Gastrocnemius medialis (tissue), 4 donors: ENCODE data around the gene SCD.

Experiments used
- POLR2A ChIP-seq, 2 donors: fragments of 450-650 bp; IDR thresholded peaks; one replicate each; pipeline ENCODE4 v1.6.1; 2017; ENCODE audit warnings: antibody characterized with exemption in 2 of 2, mild to moderate bottlenecking in 2 of 2, moderate library complexity in 2 of 2
- TF ChIP-seq, protein P1 (sequence below), 5 experiments: fragments of 450-650 bp in 3 of 5; fragments of 200-600 bp in 2 of 5; sonication (generic) in 2 of 5; IDR thresholded peaks in 4 of 5; conservative IDR thresholded peaks in 1 of 5; 1 replicate in 4 of 5; 2 replicates in 1 of 5; pipeline ENCODE4 v1.5.1; 2016 to 2019; ENCODE audit warnings: antibody characterized with exemption in 5 of 5, mild to moderate bottlenecking in 3 of 5, moderate library complexity in 3 of 5

- TF ChIP-seq, protein P1, sequence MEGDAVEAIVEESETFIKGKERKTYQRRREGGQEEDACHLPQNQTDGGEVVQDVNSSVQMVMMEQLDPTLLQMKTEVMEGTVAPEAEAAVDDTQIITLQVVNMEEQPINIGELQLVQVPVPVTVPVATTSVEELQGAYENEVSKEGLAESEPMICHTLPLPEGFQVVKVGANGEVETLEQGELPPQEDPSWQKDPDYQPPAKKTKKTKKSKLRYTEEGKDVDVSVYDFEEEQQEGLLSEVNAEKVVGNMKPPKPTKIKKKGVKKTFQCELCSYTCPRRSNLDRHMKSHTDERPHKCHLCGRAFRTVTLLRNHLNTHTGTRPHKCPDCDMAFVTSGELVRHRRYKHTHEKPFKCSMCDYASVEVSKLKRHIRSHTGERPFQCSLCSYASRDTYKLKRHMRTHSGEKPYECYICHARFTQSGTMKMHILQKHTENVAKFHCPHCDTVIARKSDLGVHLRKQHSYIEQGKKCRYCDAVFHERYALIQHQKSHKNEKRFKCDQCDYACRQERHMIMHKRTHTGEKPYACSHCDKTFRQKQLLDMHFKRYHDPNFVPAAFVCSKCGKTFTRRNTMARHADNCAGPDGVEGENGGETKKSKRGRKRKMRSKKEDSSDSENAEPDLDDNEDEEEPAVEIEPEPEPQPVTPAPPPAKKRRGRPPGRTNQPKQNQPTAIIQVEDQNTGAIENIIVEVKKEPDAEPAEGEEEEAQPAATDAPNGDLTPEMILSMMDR (IDR thresholded peaks at IDR 0.05 in 4 of 5, conservative IDR thresholded peaks at IDR 0.05 in 1 of 5): no peak
- TF ChIP-seq POLR2A (IDR thresholded peaks at IDR 0.05): no peak
Observed at GRCh38 chr10:100364175-100364574, 17.1 kb downstream of the SCD start.
